PFSK-1 (cell line): ENCODE data around the gene BTBD3.

ENCODE experiments used
- SIN3A ChIP-seq: IDR thresholded peaks from 2 replicates; pipeline ENCODE4 v1.6.1; 2012; ENCODE audit warnings: mild to moderate bottlenecking, low read length, moderate library complexity, borderline replicate concordance; ENCODE audit not compliant: insufficient read depth
- TAF1 ChIP-seq: IDR thresholded peaks from 2 replicates; pipeline ENCODE4 v1.6.1; 2012; ENCODE audit warnings: low read length, control low read depth, borderline replicate concordance; ENCODE audit not compliant: insufficient read depth

DNA sequence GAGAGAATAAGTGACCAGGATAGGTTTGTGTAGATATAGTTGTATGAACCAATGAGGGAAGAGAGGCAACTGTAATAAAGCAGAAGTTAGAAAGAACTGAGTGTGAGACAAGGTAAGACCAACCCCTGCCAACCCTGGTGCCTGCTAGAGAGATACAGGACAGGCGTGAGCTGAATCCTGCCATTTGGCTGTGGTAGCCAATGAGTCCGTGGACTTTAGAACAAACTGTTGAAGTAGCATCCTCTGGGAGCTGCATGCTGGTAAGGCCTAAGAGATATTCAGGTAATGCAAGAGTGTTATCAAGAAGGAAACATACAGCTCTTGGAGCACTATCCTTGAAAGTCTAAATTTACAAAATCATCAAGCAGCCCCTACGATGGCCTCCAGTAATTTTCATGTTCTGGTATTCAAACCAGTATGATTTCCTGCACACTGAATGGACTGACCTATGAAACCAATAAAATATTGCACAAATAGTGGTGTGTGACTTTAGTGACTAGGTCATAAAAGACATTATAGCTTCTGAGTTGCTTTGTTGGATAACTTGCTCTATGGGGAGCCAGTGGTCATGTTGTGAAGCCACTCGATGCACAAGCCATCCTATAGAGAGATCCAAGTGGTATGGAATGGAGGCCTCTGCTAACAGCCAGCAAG, 24.0 kb downstream of the BTBD3 start:
- TF ChIP-seq TAF1 (no peak), SIN3A (no peak)
